ENCODE data around the gene MIF.

DNA sequence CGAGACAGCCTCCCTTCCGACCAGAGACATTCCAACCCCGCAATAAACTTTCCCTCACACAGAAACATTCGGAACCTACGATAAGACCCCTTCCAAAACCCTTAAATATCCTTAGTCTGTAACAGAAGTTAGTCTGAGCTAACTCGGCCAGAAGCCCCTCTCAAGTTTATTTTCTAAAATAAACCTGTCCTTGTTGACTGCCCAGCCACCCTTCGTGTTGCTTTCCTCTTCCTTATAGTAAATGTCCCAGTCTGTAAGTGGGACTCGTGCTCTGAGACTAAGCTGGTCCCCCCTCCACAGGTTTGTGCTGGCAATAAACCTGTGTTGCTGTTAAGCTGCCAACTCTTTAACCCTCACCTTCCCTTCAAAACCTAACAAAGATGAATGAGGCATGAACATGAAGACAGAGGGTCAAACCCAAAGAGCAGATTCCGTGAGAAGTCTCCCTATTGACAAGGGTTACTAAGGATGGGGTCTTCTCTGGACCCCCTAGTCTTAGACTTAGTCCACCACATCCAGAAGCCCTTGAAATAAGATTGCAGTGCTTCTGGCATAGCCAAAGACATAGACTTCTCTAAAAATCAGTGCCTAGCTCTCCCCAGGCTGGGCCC, 18.2 kb downstream of the MIF start:
- TF ChIP-seq CTCF (conservative IDR thresholded peaks at IDR 0.05; ENCODE audit: low read length), result no peak
- no peak for TF ChIP-seq EZH2phosphoT487 (IDR thresholded peaks at IDR 0.05; ENCODE audit: borderline replicate concordance)
